Fibroblast of lung (primary cell): ENCODE measurements around the gene UBA3. TPM values are rescaled to one million over a fixed set of nuclear protein-coding genes. Genes with fewer than 3 reads are reported as not detected.

Experiments used
- DNase-seq, 2 donors: peaks; one replicate each; pipeline versions ENCODE4 v3.0.0 to v3.0.0-alpha.2; 2010; ENCODE audit warnings: low read depth in 2 of 2
- H2AFZ ChIP-seq: 2 replicates; pipeline ENCODE4 v1.5.1; 2012; ENCODE audit warnings: low read length, control low read depth, inconsistent platforms
- H3K27ac ChIP-seq: 2 replicates; pipeline ENCODE4 v1.5.1; 2011; ENCODE audit warnings: low read length, control low read depth; ENCODE audit not compliant: insufficient read depth
- H3K27me3 ChIP-seq: 2 replicates; pipeline ENCODE4 v1.5.1; 2011; ENCODE audit warnings: mild to moderate bottlenecking, low read length; ENCODE audit not compliant: control insufficient read depth, insufficient read depth
- H3K36me3 ChIP-seq: 2 replicates; pipeline ENCODE4 v1.5.1; 2011; ENCODE audit warnings: low read length; ENCODE audit not compliant: control insufficient read depth, insufficient read depth
- H3K4me1 ChIP-seq: 2 replicates; pipeline ENCODE4 v1.5.1; 2011; ENCODE audit warnings: low read length; ENCODE audit not compliant: control insufficient read depth, insufficient read depth; ENCODE audit errors: extremely low read depth
- H3K4me2 ChIP-seq: 2 replicates; pipeline ENCODE4 v1.5.1; 2011; ENCODE audit warnings: low read length, control low read depth; ENCODE audit not compliant: insufficient read depth; ENCODE audit errors: extremely low read depth
- H3K4me3 ChIP-seq, 4 experiments: fragments of 200-600 bp in 1 of 4; sonication (generic) in 1 of 4; replicated peaks in 1 of 4; 2 replicates each; pipeline ENCODE4 v1.5.1; 2011 to 2016; ENCODE audit warnings: low read length in 4 of 4, low read depth in 3 of 4, mild to moderate bottlenecking in 3 of 4, control low read depth in 2 of 4, inconsistent platforms in 1 of 4, mixed read lengths in 1 of 4; ENCODE audit not compliant: insufficient read depth in 1 of 4; ENCODE audit errors: control extremely low read depth in 1 of 4
- H3K79me2 ChIP-seq: 2 replicates; pipeline ENCODE4 v1.5.1; 2012; ENCODE audit warnings: mild to moderate bottlenecking, low read length, inconsistent platforms; ENCODE audit not compliant: control insufficient read depth, insufficient read depth
- H3K9ac ChIP-seq: 2 replicates; pipeline ENCODE4 v1.5.1; 2011; ENCODE audit warnings: mild to moderate bottlenecking, low read length, control low read depth; ENCODE audit not compliant: insufficient read depth
- H3K9me3 ChIP-seq: 2 replicates; pipeline ENCODE4 v1.5.1; 2012; ENCODE audit warnings: low read depth, low read length; ENCODE audit not compliant: control insufficient read depth, insufficient read depth
- H4K20me1 ChIP-seq: 2 replicates; pipeline ENCODE4 v1.5.1; 2011; ENCODE audit warnings: low read length; ENCODE audit not compliant: control insufficient read depth, insufficient read depth; ENCODE audit errors: extremely low read depth
- CTCF ChIP-seq, 2 donors: IDR thresholded peaks in 1 of 2; conservative IDR thresholded peaks in 1 of 2; 1 replicate in 1 of 2; 2 replicates in 1 of 2; pipeline ENCODE4 v1.5.1; 2011 to 2012; ENCODE audit warnings: low read length in 2 of 2, control low read depth in 1 of 2, inconsistent platforms in 1 of 2, low read depth in 1 of 2, mild to moderate bottlenecking in 1 of 2
- EZH2 ChIP-seq: IDR thresholded peaks from 2 replicates; pipeline ENCODE4 v1.5.1; 2012; ENCODE audit warnings: low read length, control low read depth, mild to moderate bottlenecking; ENCODE audit errors: missing control alignments
- polyA plus RNA-seq, 2 donors: library from polyadenylated mRNA; depleted of rRNA in 1 of 2; stranded (reverse) in 1 of 2; unstranded in 1 of 2; fragments of >200 nt; gene quantifications; 2 replicates each; pipeline ENCODE4 v1.2.1, GENCODE V29; 2011 to 2012; ENCODE audit warnings: missing spikeins in 1 of 2
- total RNA-seq: library from RNA; depleted of rRNA; stranded (reverse); fragments of >200 nt; gene quantifications from 2 replicates; pipeline ENCODE4 v1.2.1, GENCODE V29; 2014

The UBA3 gene
- total and polyA plus RNA-seq, 2 donors (not counting 1 experiment from before 2014, with no cell fraction given): 93.3 to 95.4 TPM

GRCh38 chr3:69012100-69012799 is 67.9 kb downstream of the UBA3 start:
- Histone ChIP-seq H3K36me3 (peaks cover 4% of the 10 kb centered on the region), H3K9ac (peak overlapping the region; percentile 96), H3K27me3 (no peaks in the 10 kb centered on the region), H3K4me2 (peak overlapping the region; percentile 94), H3K4me3 (peak overlapping the region; percentile 34 to 71 (median 58)), H3K79me2 (no peaks in the 10 kb centered on the region), H2AFZ (peak overlapping the region; percentile 10), H3K9me3 (no peaks in the 10 kb centered on the region), H3K4me1 (peaks cover 13% of the 10 kb centered on the region), H3K27ac (peak overlapping the region; percentile 95), H4K20me1 (no peaks in the 10 kb centered on the region)
- DNase-seq: peak; percentile 53 to 71
- TF ChIP-seq EZH2 (no peak), CTCF (conservative IDR thresholded peaks at IDR 0.05 in 1 of 2, IDR thresholded peaks at IDR 0.05 in 1 of 2; ENCODE audit: low read depth in 1 of 2, low read length in 2 of 2) (no peak)

- H3K79me2 ChIP-seq: no peaks in the 10 kb centered on the region
- no peaks in the 10 kb centered on the region for H3K9me3 ChIP-seq
- no peaks in the 10 kb centered on the region for H4K20me1 ChIP-seq
- TF ChIP-seq CTCF (conservative IDR thresholded peaks at IDR 0.05 in 1 of 2, IDR thresholded peaks at IDR 0.05 in 1 of 2; ENCODE audit: low read depth in 1 of 2, low read length in 2 of 2) (no peak), EZH2 (no peak)
- H3K27ac ChIP-seq: peak overlapping the region; percentile 95
- H3K4me2 ChIP-seq: peak overlapping the region; percentile 94
- H3K9ac ChIP-seq: no peak overlapping the region
- H2AFZ ChIP-seq: no peak overlapping the region
- H3K36me3 ChIP-seq: peaks cover 4% of the 10 kb centered on the region
- peak overlapping the region in 1 of 4 experiments; percentile 71 for H3K4me3 ChIP-seq
- no peaks in the 10 kb centered on the region for H3K27me3 ChIP-seq
- peaks cover 13% of the 10 kb centered on the region for H3K4me1 ChIP-seq
- peak in 1 of 2 donors; percentile 32 for DNase-seq
Measured at GRCh38 chr3:69011096-69011730, 69.0 kb downstream of the UBA3 start.

GRCh38 chr3:69009559-69010410 is 70.4 kb downstream of the UBA3 start:
- H3K36me3 ChIP-seq: peaks cover 4% of the 10 kb centered on the region
- H3K4me3 ChIP-seq: no peak overlapping the region
- H3K9ac ChIP-seq: no peak overlapping the region
- no peaks in the 10 kb centered on the region for H3K79me2 ChIP-seq
- H3K4me1 ChIP-seq: peaks cover 13% of the 10 kb centered on the region
- H3K4me2 ChIP-seq: no peak overlapping the region
- H2AFZ ChIP-seq: no peak overlapping the region
- no peaks in the 10 kb centered on the region for H3K9me3 ChIP-seq
- H3K27me3 ChIP-seq: no peaks in the 10 kb centered on the region
- DNase-seq: peak; percentile 94 to 97
- TF ChIP-seq CTCF (conservative IDR thresholded peaks at IDR 0.05 in 1 of 2, IDR thresholded peaks at IDR 0.05 in 1 of 2; ENCODE audit: low read depth in 1 of 2, low read length in 2 of 2) (no peak), EZH2 (no peak)
- H3K27ac ChIP-seq: peak overlapping the region; percentile 63
- H4K20me1 ChIP-seq: no peaks in the 10 kb centered on the region
